Ishikawa (cell line): ENCODE measurements around the gene ZBTB40.

Source experiments
- CEBPB ChIP-seq: IDR thresholded peaks from 2 replicates; pipeline ENCODE4 v1.6.1; 2012
- CREB1 ChIP-seq: IDR thresholded peaks from 2 replicates; pipeline ENCODE4 v1.6.1; 2012; ENCODE audit warnings: low read depth
- EGR1 ChIP-seq: IDR thresholded peaks from 2 replicates; pipeline ENCODE4 v1.6.1; 2012
- EP300 ChIP-seq: IDR thresholded peaks from 2 replicates; pipeline ENCODE4 v1.6.1; 2012; ENCODE audit warnings: borderline replicate concordance
- FOXM1 ChIP-seq: IDR thresholded peaks from 2 replicates; pipeline ENCODE4 v1.6.1; 2012; ENCODE audit warnings: low read depth, borderline replicate concordance
- NFIC ChIP-seq: IDR thresholded peaks from 2 replicates; pipeline ENCODE4 v1.6.1; 2012
- RAD21 ChIP-seq: IDR thresholded peaks from 2 replicates; pipeline ENCODE4 v1.6.1; 2012; ENCODE audit warnings: low read depth
- REST ChIP-seq: IDR thresholded peaks from 2 replicates; pipeline ENCODE4 v1.6.1; 2012; ENCODE audit warnings: low read depth, mild to moderate bottlenecking
- TAF1 ChIP-seq: IDR thresholded peaks from 2 replicates; pipeline ENCODE4 v1.6.1; 2012; ENCODE audit warnings: low read depth, mild to moderate bottlenecking
- TCF12 ChIP-seq: IDR thresholded peaks from 2 replicates; pipeline ENCODE4 v1.6.1; 2012; ENCODE audit warnings: low read depth
- TEAD4 ChIP-seq: IDR thresholded peaks from 2 replicates; pipeline ENCODE4 v1.6.1; 2012
- USF1 ChIP-seq: IDR thresholded peaks from 2 replicates; pipeline ENCODE4 v1.6.1; 2012
- YY1 ChIP-seq: IDR thresholded peaks from 2 replicates; pipeline ENCODE4 v1.6.1; 2012; ENCODE audit warnings: low read depth
- ZBTB7A ChIP-seq: IDR thresholded peaks from 2 replicates; pipeline ENCODE4 v1.6.1; 2012; ENCODE audit warnings: low read depth
- TF ChIP-seq, protein P1 (sequence below): IDR thresholded peaks from 2 replicates; pipeline ENCODE4 v1.6.1; 2012

ZBTB40 gene

GRCh38 chr1:22457345-22457744, 5.7 kb downstream of the ZBTB40 start:
- no peak for TF ChIP-seq CREB1
- TF ChIP-seq TEAD4 = no peak
- no peak for TF ChIP-seq YY1
- TF ChIP-seq TCF12 = no peak
- no peak for TF ChIP-seq EGR1
- no peak for TF ChIP-seq REST
- TF ChIP-seq, protein P1, sequence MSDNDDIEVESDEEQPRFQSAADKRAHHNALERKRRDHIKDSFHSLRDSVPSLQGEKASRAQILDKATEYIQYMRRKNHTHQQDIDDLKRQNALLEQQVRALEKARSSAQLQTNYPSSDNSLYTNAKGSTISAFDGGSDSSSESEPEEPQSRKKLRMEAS = no peak
- TF ChIP-seq ZBTB7A = no peak
- TF ChIP-seq FOXM1 = no peak
- TF ChIP-seq USF1 = no peak
- TF ChIP-seq CEBPB = no peak
- no peak for TF ChIP-seq NFIC
- TF ChIP-seq RAD21 = no peak
- no peak for TF ChIP-seq TAF1
- no peak for TF ChIP-seq EP300

DNA sequence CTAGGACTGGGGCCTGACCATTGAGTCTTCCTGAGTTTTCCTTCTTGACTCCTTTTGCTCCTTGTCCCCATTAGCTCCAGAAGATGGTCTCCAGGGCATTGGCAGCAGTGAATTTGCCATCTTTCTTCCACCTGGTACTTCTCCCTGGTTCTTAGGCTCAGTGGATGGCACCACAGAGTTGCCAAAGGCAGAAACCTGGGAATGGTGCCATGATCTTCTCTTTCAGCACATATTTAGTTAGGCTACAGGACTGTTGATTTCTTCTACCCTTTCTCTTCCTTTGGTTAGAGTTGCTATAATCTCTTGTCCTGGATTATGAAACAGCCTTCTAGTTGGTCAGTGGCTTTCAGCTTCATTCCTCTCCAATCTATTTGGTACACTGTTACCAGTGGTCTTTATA, 6.2 kb downstream of the ZBTB40 start:
- no peak for TF ChIP-seq TAF1
- no peak for TF ChIP-seq CEBPB
- no peak for TF ChIP-seq YY1
- TF ChIP-seq CREB1 = no peak
- no peak for TF ChIP-seq EP300

DNA sequence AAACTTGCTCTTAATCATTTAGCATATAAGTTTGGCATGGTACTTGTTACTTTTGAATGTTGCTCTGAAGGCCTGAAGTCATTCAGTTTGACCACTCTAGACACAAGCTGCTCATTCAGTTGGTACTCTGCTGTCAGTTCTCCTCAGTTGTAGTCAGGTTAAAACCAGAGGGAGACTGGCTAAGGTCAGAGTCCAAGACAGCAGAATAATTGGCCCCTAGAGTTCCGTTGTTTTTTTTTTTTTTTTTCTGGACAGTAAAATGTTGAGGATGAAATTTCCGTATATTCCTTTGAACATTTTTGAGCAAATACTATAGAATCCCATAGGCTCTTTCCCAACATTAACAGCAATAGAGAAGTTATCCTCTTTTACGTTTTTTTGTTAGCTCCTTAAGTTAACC, 9.4 kb downstream of the ZBTB40 start:
- TF ChIP-seq REST (no peak), YY1 (no peak), TEAD4 (no peak), CREB1 (no peak), FOXM1 (no peak), RAD21 (no peak), TCF12 (no peak), EGR1 (no peak), USF1 (no peak), NFIC (no peak)
- TF ChIP-seq, protein P1 = no peak

- no peak for TF ChIP-seq CEBPB
- no peak for TF ChIP-seq RAD21
- no peak for TF ChIP-seq EP300
- TF ChIP-seq FOXM1 = no peak
- no peak for TF ChIP-seq ZBTB7A
- no peak for TF ChIP-seq TCF12
- TF ChIP-seq CREB1 = no peak
- no peak for TF ChIP-seq NFIC
- no peak for TF ChIP-seq TAF1
- no peak for TF ChIP-seq REST
- TF ChIP-seq, protein P1 = no peak
- TF ChIP-seq YY1 = no peak
- no peak for TF ChIP-seq EGR1
- TF ChIP-seq USF1 = no peak
- no peak for TF ChIP-seq TEAD4
These were observed 10.3 kb downstream of the ZBTB40 start for GRCh38 chr1:22461678-22462527.
